GM13976 (cell line): ENCODE data around the gene ZIC1.

Source experiments
- DNase-seq: peaks from one replicate; pipeline ENCODE4 v3.0.0; 2012; ENCODE audit warnings: low spot score
- CTCF ChIP-seq: IDR thresholded peaks from 2 replicates; pipeline ENCODE4 v1.5.1; 2012; ENCODE audit warnings: borderline replicate concordance, mild to moderate bottlenecking; ENCODE audit not compliant: insufficient read depth; ENCODE audit errors: extremely low read depth, missing control alignments, control extremely low read depth
- in situ Hi-C: fragments of 300-500 bp; cut with MboI; formaldehyde crosslinking; loops from one replicate; pipeline ENCODE4 v1.12.0; 2022; ENCODE audit warnings: low sequenced_read_pairs, mixed read lengths, inconsistent platforms; ENCODE audit not compliant: unreplicated experiment

ZIC1 gene

DNA sequence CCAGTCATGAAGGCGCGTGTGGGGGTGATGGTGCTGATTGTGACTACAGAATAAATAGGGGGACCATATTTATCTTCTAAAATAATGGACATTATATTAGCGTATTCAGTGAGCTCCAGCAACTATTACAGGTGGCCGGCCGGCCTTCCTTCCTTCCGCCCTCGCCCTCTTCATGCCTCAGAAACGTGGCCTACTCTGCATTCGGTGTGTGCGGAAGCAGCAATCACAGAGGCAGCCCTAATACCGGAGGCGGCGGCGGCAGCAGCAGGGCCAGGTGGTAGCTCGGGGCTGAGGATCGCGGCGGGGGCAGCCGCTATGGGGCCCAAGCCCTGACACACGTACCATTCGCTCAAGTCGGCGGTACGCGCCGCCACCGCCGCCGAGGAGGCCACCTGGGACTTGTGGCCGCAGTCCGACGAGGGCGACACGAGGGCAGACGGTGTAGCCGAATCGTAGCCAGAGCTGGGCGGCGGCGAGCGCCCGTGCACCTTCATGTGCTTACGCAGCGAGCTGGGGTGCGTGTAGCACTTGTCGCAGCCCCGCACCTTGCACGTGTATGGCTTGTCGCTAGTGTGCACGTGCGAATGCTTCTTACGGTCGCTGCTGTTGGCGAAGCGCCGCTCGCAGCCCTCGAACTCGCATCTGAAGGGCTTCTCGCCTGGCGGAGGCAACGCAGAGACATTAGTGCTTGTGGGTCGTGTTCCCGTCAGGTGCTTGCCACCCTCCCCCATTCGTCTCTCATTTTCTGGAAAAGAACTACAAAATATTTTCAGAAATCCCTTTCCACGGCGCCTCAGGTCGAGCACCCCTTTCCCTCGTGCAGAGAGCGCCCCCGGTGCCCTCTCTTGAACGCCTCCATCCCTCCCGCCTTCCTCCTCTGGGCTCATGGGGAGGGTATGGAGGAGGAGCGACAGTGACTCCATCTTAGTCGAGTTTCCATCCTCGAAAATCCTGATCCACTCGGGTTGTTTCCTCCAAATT, 18.3 kb upstream of the ZIC1 start:
- DNase-seq = no peak
- TF ChIP-seq CTCF = no peak
- in situ Hi-C loops = no loop called here

DNA sequence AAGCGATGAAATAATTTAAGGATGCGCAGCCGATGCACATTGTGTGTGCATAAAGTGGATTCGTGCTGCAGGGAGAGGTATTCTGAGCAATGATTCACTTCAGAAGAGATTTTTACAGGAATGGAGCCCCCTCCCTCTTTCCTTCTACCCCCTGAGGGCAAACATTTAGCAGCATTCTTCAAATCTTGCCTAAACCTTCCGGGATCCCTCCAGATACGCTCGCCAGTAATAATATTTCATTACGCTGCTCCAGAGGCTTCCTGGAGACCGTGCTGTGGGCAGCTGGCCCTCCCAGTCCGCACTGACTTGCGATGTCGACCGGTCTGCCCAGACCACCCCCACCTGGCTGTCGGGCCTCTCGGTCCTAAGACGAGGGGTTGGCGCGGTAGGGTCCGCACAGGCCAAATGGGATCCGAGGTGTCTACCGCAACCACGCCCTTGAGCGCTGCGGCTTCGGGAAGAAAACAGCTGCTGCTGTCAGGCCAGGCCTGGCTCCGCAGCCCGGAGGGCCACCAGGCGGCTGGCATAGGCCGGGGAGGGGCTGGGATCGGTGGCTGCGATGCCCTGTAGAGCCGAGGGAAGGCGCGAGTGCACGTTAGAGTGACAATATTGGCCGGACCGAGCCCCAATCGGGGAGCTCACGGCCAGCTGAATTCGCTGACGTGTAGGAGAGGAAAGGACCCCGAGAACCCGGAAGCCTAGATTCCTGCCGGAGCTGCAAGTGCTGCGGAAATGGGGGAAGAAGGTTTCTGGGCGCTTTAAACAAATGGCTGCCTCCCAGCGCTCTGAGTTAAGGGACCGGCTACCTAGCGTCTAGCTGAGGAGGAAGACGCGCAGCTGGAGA, 17.2 kb upstream of the ZIC1 start:
- in situ Hi-C loops = no loop called here
- TF ChIP-seq CTCF = no peak
- DNase-seq = no peak

GRCh38 chr3:147392625-147392946, 16.6 kb upstream of the ZIC1 start:
- DNase-seq = no peak
- in situ Hi-C loops = no loop called here
- no peak for TF ChIP-seq CTCF

DNA sequence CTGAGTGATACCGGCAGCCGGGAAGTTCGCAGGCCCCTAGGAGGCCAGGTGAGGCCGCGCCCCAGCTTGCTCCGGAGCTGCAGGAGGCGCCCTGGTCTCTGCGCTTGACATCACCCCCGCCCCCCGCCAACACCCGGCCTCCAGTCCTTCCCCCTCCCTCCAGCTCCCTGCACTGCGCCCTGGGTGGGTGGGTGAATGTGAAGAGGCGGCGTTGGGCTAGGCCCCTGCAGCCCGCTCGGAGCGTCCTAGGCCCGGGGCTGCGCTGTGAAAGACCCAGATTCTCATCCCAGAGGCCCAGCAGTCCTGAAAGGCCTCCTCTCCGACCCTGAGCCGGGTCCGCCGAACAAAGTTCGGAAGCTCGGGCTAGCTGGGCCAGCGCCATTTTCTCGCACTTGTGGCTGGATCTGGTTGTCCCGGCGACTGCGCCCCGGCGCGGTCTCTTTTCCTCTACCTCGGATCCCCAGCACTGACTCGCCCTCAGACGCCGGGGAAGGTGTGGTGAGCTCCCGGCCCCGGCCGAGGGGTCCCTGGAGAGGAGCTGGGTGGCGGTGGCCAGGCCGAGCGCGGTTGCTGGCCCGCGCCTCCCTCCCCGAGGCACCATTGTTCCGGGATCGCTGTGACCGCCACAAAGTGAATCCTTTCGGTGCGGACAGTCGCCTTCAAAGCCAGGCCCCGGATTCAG, 15.8 kb upstream of the ZIC1 start:
- TF ChIP-seq CTCF = no peak
- DNase-seq = no peak
- in situ Hi-C loops = no loop called here

DNA sequence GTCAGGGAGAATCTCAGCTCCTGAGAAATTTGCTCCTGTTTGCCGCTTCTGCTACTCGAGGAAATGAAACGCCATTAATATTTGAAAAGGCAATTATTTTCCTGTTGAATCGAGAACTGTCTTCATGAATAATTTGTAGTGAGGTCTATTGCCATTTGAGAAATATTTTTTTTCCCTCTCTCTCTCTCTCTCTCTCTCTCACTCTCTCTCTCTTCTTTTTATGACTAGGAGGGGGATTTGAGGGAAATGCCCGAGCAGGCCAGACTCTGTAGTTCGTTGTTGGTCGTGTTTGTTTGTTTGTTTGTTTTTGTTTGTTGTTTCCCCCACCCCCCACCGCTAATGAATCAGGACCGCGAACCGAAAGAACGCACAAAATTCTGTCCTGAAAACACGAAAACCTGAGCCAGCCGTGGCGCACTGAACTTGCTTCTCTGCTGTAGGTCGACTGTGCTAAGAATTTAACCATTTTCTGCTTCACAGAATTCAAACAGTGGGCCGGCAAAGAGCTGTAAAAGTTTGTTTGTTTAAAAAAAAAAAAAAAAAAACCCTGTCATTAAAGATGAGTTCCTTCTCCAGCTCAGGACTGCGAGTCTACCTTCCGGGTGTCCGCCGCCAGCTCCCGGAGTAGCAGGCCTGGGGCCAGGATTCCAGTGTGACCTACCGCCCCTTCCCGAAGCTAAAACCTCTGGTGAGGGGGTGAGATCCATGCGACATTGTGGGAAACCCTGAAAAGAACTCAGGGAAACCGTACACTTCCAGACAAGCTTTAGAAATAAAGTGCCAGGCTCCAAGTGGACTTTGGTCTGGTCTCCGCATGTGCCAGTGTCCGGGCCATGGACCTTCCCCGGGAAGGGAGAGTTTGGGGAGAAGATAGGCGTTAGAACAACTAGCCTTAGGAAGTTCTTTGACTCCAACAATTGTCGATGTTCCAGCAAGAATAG, 15.0 kb upstream of the ZIC1 start:
- no peak for DNase-seq
- in situ Hi-C loops = no loop called here
- TF ChIP-seq CTCF = no peak

GRCh38 chr3:147394884-147395225, 14.3 kb upstream of the ZIC1 start:
- DNase-seq = no peak
- no peak for TF ChIP-seq CTCF
- in situ Hi-C loops = no loop called here
